ENCODE data around the gene IMPG2. TPM values are rescaled to one million over a fixed set of nuclear protein-coding genes. Genes with fewer than 3 reads are reported as not detected.

The IMPG2 gene
- total and polyA plus RNA-seq, 4 donors, result 0.39 to 0.63 TPM; not detected in 2

DNA sequence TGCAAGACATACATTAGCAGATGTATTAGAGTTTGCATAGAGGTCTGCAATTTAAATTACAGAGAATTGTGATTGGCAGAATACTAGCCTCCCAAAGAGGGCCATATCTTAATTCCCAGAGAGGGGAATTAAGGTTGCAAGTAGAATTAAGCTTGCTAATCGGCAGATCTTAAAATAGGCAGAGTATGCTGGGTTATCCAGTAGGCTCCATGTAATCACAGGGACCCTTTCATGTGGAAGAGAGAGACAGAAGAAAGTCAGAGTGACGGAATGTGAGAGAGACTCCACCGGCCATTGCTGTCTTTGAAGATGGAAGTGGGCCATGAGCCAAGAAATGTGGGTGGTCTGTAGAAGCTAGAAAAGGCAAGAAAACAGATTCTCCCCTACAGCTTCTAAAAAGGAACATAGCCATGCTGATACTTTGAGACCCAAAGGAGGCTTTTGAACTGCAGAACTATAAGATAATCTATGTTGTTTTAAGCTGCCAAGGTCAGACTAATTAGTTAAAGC, 38.8 kb downstream of the IMPG2 start:
- ATAC-seq (ENCODE audit: low FRiP score), result no peak

DNA sequence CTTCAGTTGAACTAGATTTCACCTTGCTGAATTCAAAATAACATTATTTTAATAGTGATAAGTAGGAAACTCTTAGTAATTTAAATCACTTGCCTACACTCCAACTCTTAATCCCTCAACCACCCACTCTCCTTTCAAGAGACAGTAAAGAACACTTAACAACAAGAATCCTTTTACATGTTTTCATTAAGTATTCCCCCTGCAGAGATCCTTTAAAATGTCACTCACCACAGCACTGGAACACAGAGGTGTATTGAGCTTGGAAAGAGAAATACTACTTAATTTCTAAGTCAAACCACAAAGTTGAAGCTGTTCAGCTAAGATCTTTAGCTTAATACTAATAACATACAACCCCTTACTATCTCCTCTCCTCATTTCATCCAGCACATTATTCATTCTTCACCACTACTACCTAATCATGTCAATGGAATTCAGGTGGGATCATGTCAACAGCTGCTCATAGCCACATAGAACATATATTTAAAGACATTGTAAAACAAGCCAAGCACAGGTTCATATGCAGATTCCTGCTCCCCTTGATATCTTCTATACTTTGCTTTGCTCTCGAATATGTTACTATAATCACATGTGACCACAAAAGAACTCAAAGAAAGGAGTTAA, 40.5 kb downstream of the IMPG2 start:
- 94 to 96% methylated on average over 1 of the region's 1 CpG for WGBS, 2 donors
- no peaks in the 10 kb centered on the region for H3K27me3 ChIP-seq (ENCODE audit: control insufficient read depth in 1 of 2, insufficient read depth in 2 of 2, low read length in 1 of 2)
- H3K27ac ChIP-seq (ENCODE audit: low read depth in 1 of 2, low read length in 2 of 2), result no peak overlapping the region
- no peak overlapping the region for H3K4me3 ChIP-seq (ENCODE audit: low read length in 2 of 2)
- intact Hi-C loops (cut with DNase I), result no loop called here
- DNase-seq (no peak), ATAC-seq (ENCODE audit: low FRiP score) (no peak)
- H3K9me3 ChIP-seq (ENCODE audit: control insufficient read depth, low read length), result no peaks in the 10 kb centered on the region
- H3K4me1 ChIP-seq (ENCODE audit: control insufficient read depth in 1 of 2, insufficient read depth in 2 of 2, low read length in 2 of 2), result no peaks in the 10 kb centered on the region
- H3K36me3 ChIP-seq (ENCODE audit: control insufficient read depth in 1 of 2, insufficient read depth in 2 of 2, low read length in 1 of 2), result no peaks in the 10 kb centered on the region

More for the DNA sequence above, 38.8 kb downstream of the IMPG2 start:
- no peak overlapping the region for H3K4me3 ChIP-seq (ENCODE audit: low read length in 2 of 2)
- intact Hi-C loops (cut with DNase I), result no loop called here
- WGBS, 2 donors, result 63 to 68% methylated on average over 3 of the region's 3 CpGs
- H3K27me3 ChIP-seq (ENCODE audit: control insufficient read depth in 1 of 2, insufficient read depth in 2 of 2, low read length in 1 of 2), result no peaks in the 10 kb centered on the region
- H3K4me1 ChIP-seq (ENCODE audit: control insufficient read depth in 1 of 2, insufficient read depth in 2 of 2, low read length in 2 of 2), result no peaks in the 10 kb centered on the region
- H3K9me3 ChIP-seq (ENCODE audit: control insufficient read depth, low read length), result no peaks in the 10 kb centered on the region
- DNase-seq, result no peak
- no peaks in the 10 kb centered on the region for H3K36me3 ChIP-seq (ENCODE audit: control insufficient read depth in 1 of 2, insufficient read depth in 2 of 2, low read length in 1 of 2)
- no peak overlapping the region for H3K27ac ChIP-seq (ENCODE audit: low read depth in 1 of 2, low read length in 2 of 2)

DNA sequence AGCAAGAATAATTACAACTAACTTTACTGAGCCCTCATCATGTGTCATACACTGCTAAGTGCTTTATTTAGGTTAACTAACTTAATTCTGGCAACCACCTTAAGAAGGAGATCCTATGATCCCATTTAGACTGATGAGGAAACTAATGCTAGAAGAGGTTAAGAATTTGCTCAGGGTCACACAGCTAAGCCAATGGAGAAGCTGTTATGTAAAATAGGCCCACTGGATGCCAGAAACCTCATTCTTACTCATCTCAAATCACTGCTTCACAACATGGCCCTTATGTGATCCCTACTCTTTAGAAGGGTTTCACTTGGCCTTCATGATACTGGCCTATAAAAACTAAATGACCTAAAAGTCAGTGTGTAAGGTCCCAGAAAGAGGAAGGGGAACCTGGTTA, 41.2 kb downstream of the IMPG2 start:
- no peaks in the 10 kb centered on the region for H3K36me3 ChIP-seq (ENCODE audit: control insufficient read depth in 1 of 2, insufficient read depth in 2 of 2, low read length in 1 of 2)
- no peak overlapping the region for H3K27ac ChIP-seq (ENCODE audit: low read depth in 1 of 2, low read length in 2 of 2)
- no peaks in the 10 kb centered on the region for H3K4me1 ChIP-seq (ENCODE audit: control insufficient read depth in 1 of 2, insufficient read depth in 2 of 2, low read length in 2 of 2)
- intact Hi-C loops (cut with DNase I), result no loop called here
- DNase-seq, result no peak
- no peaks in the 10 kb centered on the region for H3K9me3 ChIP-seq (ENCODE audit: control insufficient read depth, low read length)
- no peak for ATAC-seq (ENCODE audit: low FRiP score)
- H3K27me3 ChIP-seq (ENCODE audit: control insufficient read depth in 1 of 2, insufficient read depth in 2 of 2, low read length in 1 of 2), result no peaks in the 10 kb centered on the region
- no peak overlapping the region for H3K4me3 ChIP-seq (ENCODE audit: low read length in 2 of 2)

DNA sequence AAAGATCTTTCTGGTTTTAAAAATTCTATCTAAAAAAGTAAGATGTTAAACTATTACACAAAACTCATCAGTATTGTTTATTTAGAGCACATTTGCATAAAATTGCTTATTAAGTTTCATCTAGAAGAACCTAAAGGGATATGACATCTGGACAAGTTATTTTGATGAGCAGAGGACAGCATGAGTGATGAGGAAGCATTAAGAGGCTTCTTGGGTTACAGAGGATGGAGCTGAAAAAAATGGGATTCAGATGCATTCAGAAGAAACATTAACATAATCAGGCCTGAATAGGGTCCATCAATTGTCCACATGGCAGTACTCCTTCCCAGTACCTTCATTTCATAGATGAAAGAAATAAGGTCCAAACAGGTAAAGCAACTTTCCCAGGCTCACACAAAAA, 41.6 kb downstream of the IMPG2 start:
- Histone ChIP-seq H3K4me1 (ENCODE audit: control insufficient read depth in 1 of 2, insufficient read depth in 2 of 2, low read length in 2 of 2) (no peaks in the 10 kb centered on the region), H3K9me3 (ENCODE audit: control insufficient read depth, low read length) (no peaks in the 10 kb centered on the region), H3K4me3 (ENCODE audit: low read length in 2 of 2) (no peak overlapping the region), H3K27ac (ENCODE audit: low read depth in 1 of 2, low read length in 2 of 2) (no peak overlapping the region), H3K27me3 (ENCODE audit: control insufficient read depth in 1 of 2, insufficient read depth in 2 of 2, low read length in 1 of 2) (no peaks in the 10 kb centered on the region), H3K36me3 (ENCODE audit: control insufficient read depth in 1 of 2, insufficient read depth in 2 of 2, low read length in 1 of 2) (no peaks in the 10 kb centered on the region)
- ATAC-seq (ENCODE audit: low FRiP score), result no peak
- DNase-seq, result no peak
- intact Hi-C loops (cut with DNase I), result no loop called here

DNA sequence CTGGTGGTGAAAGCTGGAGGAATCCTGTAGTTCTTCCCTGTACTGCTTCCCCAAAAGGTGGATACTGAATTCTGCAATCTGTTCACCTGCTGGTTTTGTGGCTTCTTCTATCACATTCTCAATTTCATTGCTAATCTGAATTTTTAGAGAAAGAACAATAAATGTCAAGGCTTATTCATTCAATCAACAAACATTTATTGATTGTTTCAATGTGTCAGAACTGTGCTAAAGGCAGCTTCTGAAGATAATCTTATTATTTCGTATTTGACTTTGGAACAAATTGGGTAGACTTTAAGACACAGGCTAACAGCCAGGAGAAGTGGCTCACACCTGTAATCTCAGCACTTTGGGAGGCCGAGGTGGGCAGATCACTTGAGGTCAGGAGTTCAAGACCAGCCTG, 46.8 kb downstream of the IMPG2 start:
- intact Hi-C loops (cut with DNase I), result no loop called here
- WGBS, 2 donors, result 80 to 83% methylated on average over 2 of the region's 2 CpGs
- DNase-seq, result no peak
- Histone ChIP-seq H3K9me3 (ENCODE audit: control insufficient read depth, low read length) (no peaks in the 10 kb centered on the region), H3K4me1 (ENCODE audit: control insufficient read depth in 1 of 2, insufficient read depth in 2 of 2, low read length in 2 of 2) (peaks cover 0 to 3% of the 10 kb centered on the region in 2 donors), H3K4me3 (ENCODE audit: low read length in 2 of 2) (no peak overlapping the region), H3K27me3 (ENCODE audit: control insufficient read depth in 1 of 2, insufficient read depth in 2 of 2, low read length in 1 of 2) (no peaks in the 10 kb centered on the region), H3K27ac (ENCODE audit: low read depth in 1 of 2, low read length in 2 of 2) (peak overlapping the region in 1 of 2 donors; percentile 18), H3K36me3 (ENCODE audit: control insufficient read depth in 1 of 2, insufficient read depth in 2 of 2, low read length in 1 of 2) (no peaks in the 10 kb centered on the region)
- no peak for ATAC-seq (ENCODE audit: low FRiP score)

DNA sequence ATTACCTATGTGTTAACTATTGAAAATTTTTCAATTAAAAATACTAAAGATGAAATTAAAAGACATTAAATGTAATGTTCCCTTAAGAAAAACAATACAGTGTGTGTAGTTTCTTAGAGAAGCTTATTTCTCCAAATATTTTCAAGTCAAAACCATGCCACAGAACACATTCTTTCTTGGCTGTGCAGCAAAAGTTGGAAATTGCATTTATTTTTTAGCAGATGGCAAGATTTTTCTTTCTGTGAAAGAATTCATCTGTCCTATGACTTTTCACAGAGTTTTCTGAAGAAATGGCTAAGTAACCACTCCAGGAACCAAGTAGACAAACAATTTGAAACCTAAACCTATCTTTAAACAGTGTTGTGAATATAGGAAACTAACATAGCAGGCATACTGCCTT, 47.2 kb downstream of the IMPG2 start:
- Histone ChIP-seq H3K27ac (ENCODE audit: low read depth in 1 of 2, low read length in 2 of 2) (peak overlapping the region in 1 of 2 donors; percentile 18), H3K36me3 (ENCODE audit: control insufficient read depth in 1 of 2, insufficient read depth in 2 of 2, low read length in 1 of 2) (no peaks in the 10 kb centered on the region), H3K4me3 (ENCODE audit: low read length in 2 of 2) (no peak overlapping the region), H3K4me1 (ENCODE audit: control insufficient read depth in 1 of 2, insufficient read depth in 2 of 2, low read length in 2 of 2) (peaks cover 0 to 3% of the 10 kb centered on the region in 2 donors), H3K9me3 (ENCODE audit: control insufficient read depth, low read length) (no peaks in the 10 kb centered on the region), H3K27me3 (ENCODE audit: control insufficient read depth in 1 of 2, insufficient read depth in 2 of 2, low read length in 1 of 2) (no peaks in the 10 kb centered on the region)
- DNase-seq (no peak), ATAC-seq (ENCODE audit: low FRiP score) (no peak)
- intact Hi-C loops (cut with DNase I), result no loop called here

DNA sequence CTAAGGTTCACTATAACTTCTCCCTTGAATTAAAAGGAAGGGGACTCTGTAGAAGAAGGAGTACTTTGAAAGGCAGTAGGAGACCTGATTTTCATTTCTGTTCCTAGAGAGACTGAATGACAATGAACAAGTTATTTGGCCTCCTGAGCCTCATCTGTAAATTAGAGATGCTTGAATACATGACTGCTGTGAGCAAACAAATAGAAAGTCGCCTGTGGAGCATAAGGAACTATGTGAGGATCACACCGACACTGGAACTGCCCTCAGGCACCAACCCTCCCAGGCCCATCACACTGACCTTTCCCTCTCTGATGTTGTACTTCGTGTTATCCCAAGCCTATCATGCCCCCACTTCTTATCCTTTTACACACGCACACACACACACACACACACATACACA, 48.6 kb downstream of the IMPG2 start:
- H3K4me1 ChIP-seq (ENCODE audit: control insufficient read depth in 1 of 2, insufficient read depth in 2 of 2, low read length in 2 of 2), result peaks cover 0 to 3% of the 10 kb centered on the region in 2 donors
- H3K36me3 ChIP-seq (ENCODE audit: control insufficient read depth in 1 of 2, insufficient read depth in 2 of 2, low read length in 1 of 2), result no peaks in the 10 kb centered on the region
- no peak overlapping the region for H3K27ac ChIP-seq (ENCODE audit: low read depth in 1 of 2, low read length in 2 of 2)
- no peak overlapping the region for H3K4me3 ChIP-seq (ENCODE audit: low read length in 2 of 2)
- no peaks in the 10 kb centered on the region for H3K27me3 ChIP-seq (ENCODE audit: control insufficient read depth in 1 of 2, insufficient read depth in 2 of 2, low read length in 1 of 2)
- DNase-seq (no peak), ATAC-seq (ENCODE audit: low FRiP score) (no peak)
- intact Hi-C loops (cut with DNase I), result no loop called here
- no peaks in the 10 kb centered on the region for H3K9me3 ChIP-seq (ENCODE audit: control insufficient read depth, low read length)
- 83 to 87% methylated on average over 4 of the region's 4 CpGs for WGBS, 2 donors

DNA sequence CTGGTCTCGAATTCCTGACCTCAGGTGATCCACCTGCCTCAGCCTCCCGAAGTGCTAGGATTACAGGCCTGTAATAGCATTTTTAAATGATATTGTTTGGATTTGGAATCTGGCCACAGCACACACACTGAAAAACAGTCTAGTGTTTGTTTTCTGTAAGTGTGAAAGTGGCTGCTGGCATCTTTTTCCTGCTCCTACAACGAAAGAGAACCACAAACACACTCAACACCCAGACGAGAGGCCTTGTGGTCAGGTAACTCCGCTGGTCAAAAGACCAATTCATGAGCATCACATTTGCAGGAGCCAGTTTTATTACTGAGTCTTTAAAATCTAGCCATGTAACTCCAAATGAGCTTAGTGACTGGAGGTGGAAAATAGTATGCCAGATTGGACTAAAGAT, 50.2 kb downstream of the IMPG2 start:
- intact Hi-C loops (cut with DNase I), result no loop called here
- no peak for DNase-seq
- no peaks in the 10 kb centered on the region for H3K9me3 ChIP-seq (ENCODE audit: control insufficient read depth, low read length)
- no peaks in the 10 kb centered on the region for H3K27me3 ChIP-seq (ENCODE audit: control insufficient read depth in 1 of 2, insufficient read depth in 2 of 2, low read length in 1 of 2)
- ATAC-seq (ENCODE audit: low FRiP score), result no peak
- WGBS, 2 donors, result 35 to 44% methylated on average over 5 of the region's 5 CpGs
- no peak overlapping the region for H3K4me3 ChIP-seq (ENCODE audit: low read length in 2 of 2)
- H3K36me3 ChIP-seq (ENCODE audit: control insufficient read depth in 1 of 2, insufficient read depth in 2 of 2, low read length in 1 of 2), result no peaks in the 10 kb centered on the region
- H3K4me1 ChIP-seq (ENCODE audit: control insufficient read depth in 1 of 2, insufficient read depth in 2 of 2, low read length in 2 of 2), result peaks cover 0 to 3% of the 10 kb centered on the region in 2 donors
- no peak overlapping the region for H3K27ac ChIP-seq (ENCODE audit: low read depth in 1 of 2, low read length in 2 of 2)

DNA sequence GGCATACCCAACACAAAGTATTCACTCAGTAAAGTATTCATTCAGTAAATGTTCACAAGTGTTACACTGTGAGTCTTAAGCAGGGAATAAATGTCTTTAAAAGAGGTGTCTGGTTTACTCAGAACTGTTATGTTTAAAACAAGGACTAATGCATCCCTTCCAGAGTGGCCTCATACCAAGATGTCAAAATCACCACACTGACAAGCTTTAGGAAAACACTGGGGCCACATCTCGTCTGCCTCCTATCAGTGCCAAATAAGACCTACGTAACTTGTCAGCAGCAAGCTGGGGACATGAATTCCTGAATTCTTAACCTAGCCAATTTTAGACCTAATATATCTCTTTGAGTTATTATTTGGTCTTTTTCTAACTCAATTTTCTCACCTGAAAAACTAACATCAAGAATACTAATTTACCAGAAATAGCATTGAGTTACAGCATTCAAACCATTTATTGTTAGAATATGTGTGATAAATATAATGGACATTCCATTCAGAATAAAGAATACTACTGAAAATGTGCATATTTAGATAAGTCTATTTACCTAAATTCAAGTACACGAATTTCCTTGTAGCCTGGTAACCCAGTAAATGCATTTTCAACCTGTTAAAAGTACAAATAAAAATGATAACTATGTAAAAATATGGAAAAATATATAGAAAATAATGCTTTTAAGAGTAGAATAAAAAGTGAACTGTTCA, 51.3 kb downstream of the IMPG2 start:
- no peak for DNase-seq
- no peaks in the 10 kb centered on the region for H3K9me3 ChIP-seq (ENCODE audit: control insufficient read depth, low read length)
- WGBS, 2 donors, result 8 to 9% methylated on average over 3 of the region's 3 CpGs
- peaks cover 0 to 3% of the 10 kb centered on the region in 2 donors for H3K4me1 ChIP-seq (ENCODE audit: control insufficient read depth in 1 of 2, insufficient read depth in 2 of 2, low read length in 2 of 2)
- no peak overlapping the region for H3K4me3 ChIP-seq (ENCODE audit: low read length in 2 of 2)
- H3K27ac ChIP-seq (ENCODE audit: low read depth in 1 of 2, low read length in 2 of 2), result no peak overlapping the region
- intact Hi-C loops (cut with DNase I), result no loop called here
- ATAC-seq (ENCODE audit: low FRiP score), result no peak
- H3K36me3 ChIP-seq (ENCODE audit: control insufficient read depth in 1 of 2, insufficient read depth in 2 of 2, low read length in 1 of 2), result no peaks in the 10 kb centered on the region
- H3K27me3 ChIP-seq (ENCODE audit: control insufficient read depth in 1 of 2, insufficient read depth in 2 of 2, low read length in 1 of 2), result no peaks in the 10 kb centered on the region

Measured in aorta (tissue), 5 donors.